Measurements from ENCODE around the gene TNIK. TPM values are rescaled to one million over a fixed set of nuclear protein-coding genes. Genes with fewer than 3 reads are reported as not detected.
A peak's percentile ranks its signal among the peaks of the same experiment; 100 is the strongest.

TNIK gene
- total RNA-seq, 1 donor from 2014 or later, result 38.1 TPM

DNA sequence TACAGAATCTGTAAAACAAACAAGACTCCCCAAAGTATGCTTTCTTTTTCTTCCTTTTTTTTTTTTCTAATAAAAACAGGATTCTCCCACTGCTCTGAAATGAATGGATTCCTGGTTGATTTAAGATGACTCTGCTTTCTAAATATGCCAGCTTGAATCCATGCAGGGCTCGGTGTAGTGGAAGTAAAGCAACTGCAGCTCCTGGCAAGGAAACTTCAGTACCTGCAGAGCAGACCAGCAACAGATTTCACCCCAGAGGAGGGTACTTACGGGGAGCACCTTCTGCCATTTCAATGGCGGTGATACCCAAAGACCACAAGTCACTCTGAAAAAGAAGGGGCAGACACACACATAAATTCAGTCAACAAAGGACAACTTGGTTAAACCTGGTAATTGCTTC, 283.1 kb downstream of the TNIK start:
- TF ChIP-seq, protein P1, sequence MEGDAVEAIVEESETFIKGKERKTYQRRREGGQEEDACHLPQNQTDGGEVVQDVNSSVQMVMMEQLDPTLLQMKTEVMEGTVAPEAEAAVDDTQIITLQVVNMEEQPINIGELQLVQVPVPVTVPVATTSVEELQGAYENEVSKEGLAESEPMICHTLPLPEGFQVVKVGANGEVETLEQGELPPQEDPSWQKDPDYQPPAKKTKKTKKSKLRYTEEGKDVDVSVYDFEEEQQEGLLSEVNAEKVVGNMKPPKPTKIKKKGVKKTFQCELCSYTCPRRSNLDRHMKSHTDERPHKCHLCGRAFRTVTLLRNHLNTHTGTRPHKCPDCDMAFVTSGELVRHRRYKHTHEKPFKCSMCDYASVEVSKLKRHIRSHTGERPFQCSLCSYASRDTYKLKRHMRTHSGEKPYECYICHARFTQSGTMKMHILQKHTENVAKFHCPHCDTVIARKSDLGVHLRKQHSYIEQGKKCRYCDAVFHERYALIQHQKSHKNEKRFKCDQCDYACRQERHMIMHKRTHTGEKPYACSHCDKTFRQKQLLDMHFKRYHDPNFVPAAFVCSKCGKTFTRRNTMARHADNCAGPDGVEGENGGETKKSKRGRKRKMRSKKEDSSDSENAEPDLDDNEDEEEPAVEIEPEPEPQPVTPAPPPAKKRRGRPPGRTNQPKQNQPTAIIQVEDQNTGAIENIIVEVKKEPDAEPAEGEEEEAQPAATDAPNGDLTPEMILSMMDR (conservative IDR thresholded peaks at IDR 0.05), result no peak
- Mint-ChIP-seq H3K27ac (no peak overlapping the region), H3K36me3 (no peaks in the 10 kb centered on the region), H3K9me3 (no peaks in the 10 kb centered on the region), H3K27me3 (no peaks in the 10 kb centered on the region), H3K4me3 (no peak overlapping the region), H3K4me1 (ENCODE audit: unreplicated experiment) (peaks cover 13% of the 10 kb centered on the region)
- no peak for DNase-seq (ENCODE audit: extremely low spot score, unreplicated experiment)

DNA sequence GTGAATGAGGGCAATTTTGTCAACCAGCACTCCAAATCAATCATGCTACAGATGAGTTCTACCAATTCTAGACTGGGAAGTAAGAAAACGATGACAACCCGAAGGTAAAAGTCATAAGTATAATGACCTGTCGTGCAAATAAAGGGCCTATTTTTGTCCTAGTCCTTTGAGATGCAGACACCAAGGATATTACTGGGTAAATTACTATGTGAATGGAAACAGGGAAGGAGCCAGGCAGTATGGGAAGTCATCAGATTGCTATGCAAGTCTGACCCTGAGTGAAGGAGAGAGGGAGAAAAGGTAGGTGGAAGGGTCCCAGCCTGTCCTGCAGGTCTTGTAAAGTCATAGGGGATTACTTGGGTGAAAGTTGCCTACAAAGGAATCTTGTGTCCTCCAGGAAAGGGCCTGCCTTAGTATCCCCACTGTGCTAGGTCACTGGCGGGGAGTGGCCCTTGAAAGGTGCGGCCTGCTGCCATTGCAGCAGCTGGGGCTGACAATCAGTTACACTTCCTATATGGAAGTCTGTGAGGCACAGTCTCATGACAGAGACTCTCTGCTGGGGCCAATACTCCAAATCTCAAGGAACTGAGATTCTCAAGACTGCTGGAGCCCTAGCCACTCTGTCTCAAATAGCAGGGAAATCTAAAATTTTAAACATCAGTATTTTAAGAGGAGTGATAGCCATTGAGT, 283.8 kb downstream of the TNIK start:
- H3K4me1 Mint-ChIP-seq (ENCODE audit: unreplicated experiment), result peaks cover 13% of the 10 kb centered on the region
- no peak for DNase-seq (ENCODE audit: extremely low spot score, unreplicated experiment)
- no peak overlapping the region for H3K4me3 Mint-ChIP-seq
- H3K9me3 Mint-ChIP-seq, result no peaks in the 10 kb centered on the region
- H3K27ac Mint-ChIP-seq, result no peak overlapping the region
- H3K27me3 Mint-ChIP-seq, result no peaks in the 10 kb centered on the region
- H3K36me3 Mint-ChIP-seq, result no peaks in the 10 kb centered on the region
- TF ChIP-seq, protein P1 (conservative IDR thresholded peaks at IDR 0.05), result no peak

DNA sequence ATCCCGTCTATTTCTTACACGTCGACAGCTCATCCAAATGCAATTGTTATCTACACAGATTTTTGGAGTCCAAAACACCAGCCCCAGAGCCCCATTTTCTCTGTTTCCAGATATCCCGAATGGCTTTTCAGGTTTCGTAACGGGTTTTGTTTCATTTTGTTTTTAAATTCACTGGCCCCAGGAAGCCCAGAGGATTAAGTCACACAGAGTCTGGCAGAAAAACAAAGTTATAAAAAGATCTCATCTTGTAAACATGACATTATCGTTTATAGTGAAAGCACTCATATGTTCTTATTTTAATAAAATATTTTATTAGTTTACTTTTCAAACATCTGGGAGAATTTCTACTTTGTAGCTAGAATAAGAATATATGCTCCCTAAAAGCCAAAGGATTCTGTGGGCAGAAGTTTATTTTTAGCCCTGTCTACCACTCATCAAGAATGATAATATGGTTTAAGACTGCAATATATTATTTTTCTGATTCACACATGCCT, 284.4 kb downstream of the TNIK start:
- H3K4me3 Mint-ChIP-seq, result no peak overlapping the region
- no peaks in the 10 kb centered on the region for H3K36me3 Mint-ChIP-seq
- H3K27me3 Mint-ChIP-seq, result no peaks in the 10 kb centered on the region
- H3K4me1 Mint-ChIP-seq (ENCODE audit: unreplicated experiment), result peaks cover 13% of the 10 kb centered on the region
- DNase-seq (ENCODE audit: extremely low spot score, unreplicated experiment), result no peak
- TF ChIP-seq, protein P1 (conservative IDR thresholded peaks at IDR 0.05), result no peak
- no peaks in the 10 kb centered on the region for H3K9me3 Mint-ChIP-seq
- H3K27ac Mint-ChIP-seq, result no peak overlapping the region

DNA sequence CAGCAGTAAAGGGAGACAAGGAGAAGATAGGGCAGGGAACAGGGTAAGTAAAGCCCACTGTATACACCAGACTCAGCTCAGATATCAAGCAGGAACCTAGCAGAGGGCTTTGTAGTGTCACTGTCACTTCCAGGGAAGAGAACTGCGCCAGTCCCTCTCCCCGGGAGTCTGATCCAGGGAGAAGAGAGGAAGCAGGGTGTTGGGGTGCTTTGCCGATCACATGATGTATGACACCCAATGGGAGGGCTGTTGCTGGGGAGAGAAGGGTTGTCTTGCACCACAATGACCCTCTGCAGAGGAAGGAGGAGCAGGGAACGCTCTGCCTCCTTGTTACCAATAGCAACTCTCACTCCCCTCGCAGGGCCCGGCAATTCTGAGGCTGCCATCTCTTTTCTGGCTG, 286.5 kb downstream of the TNIK start:
- no peaks in the 10 kb centered on the region for H3K27me3 Mint-ChIP-seq
- no peaks in the 10 kb centered on the region for H3K36me3 Mint-ChIP-seq
- no peaks in the 10 kb centered on the region for H3K9me3 Mint-ChIP-seq
- no peak overlapping the region for H3K4me3 Mint-ChIP-seq
- TF ChIP-seq, protein P1 (conservative IDR thresholded peaks at IDR 0.05), result no peak
- peaks cover 13% of the 10 kb centered on the region for H3K4me1 Mint-ChIP-seq (ENCODE audit: unreplicated experiment)
- H3K27ac Mint-ChIP-seq, result no peak overlapping the region
- DNase-seq (ENCODE audit: extremely low spot score, unreplicated experiment), result no peak

DNA sequence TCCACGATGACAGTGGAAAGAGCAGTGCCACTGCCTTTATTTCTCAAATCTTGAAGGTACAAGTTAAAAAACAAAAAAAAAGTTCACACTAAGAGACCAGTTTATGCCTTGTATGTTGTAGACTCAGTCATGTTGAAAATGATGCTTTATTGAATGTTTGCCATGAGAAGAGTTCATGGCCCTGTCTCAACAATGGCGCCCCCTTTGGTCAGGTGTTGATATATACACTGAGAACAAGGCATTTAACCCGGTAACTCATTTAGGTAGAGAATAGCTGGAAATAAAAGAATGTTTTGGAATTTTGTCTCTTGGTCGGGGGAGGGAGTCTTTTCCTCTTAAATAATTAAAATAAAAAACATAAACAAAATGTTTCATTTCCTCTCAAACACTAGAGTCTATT, 288.1 kb downstream of the TNIK start:
- Mint-ChIP-seq H3K4me1 (ENCODE audit: unreplicated experiment) (peaks cover 17% of the 10 kb centered on the region), H3K36me3 (peaks cover 6% of the 10 kb centered on the region), H3K4me3 (no peak overlapping the region), H3K27ac (no peak overlapping the region), H3K27me3 (no peaks in the 10 kb centered on the region), H3K9me3 (no peaks in the 10 kb centered on the region)
- TF ChIP-seq, protein P1 (conservative IDR thresholded peaks at IDR 0.05), result peak; percentile 63
- no peak for DNase-seq (ENCODE audit: extremely low spot score, unreplicated experiment)
